ENCODE data around the gene FIBCD1. TPM values are rescaled to one million over a fixed set of nuclear protein-coding genes. Genes with fewer than 3 reads are reported as not detected.

Gene FIBCD1
- 0.22 and 1.3 TPM in 2 replicates for total RNA-seq (2012; rRNA removed)

GRCh38 chr9:130938652-130939404, at the start of gene FIBCD1:
Gene FIBCD1, minus strand, starts transcription at chr9:130939247. Its CDS starts 640 bp downstream, at chr9:130938607.
- Histone ChIP-seq H3K36me3 (ENCODE audit: insufficient read depth, low read length) (no peaks in the 10 kb centered on the region), H3K9ac (ENCODE audit: low read depth, low read length) (peak within 1 kb of the TSS; percentile 51), H3K27me3 (ENCODE audit: control insufficient read depth, insufficient read depth, low read length) (peaks cover 55% of the 10 kb centered on the region), H3K4me1 (ENCODE audit: control insufficient read depth, insufficient read depth, low read length) (peaks cover 23% of the 10 kb centered on the region), H3K4me2 (ENCODE audit: low read length) (peak within 1 kb of the TSS; percentile 95), H3K9me3 (replicated peaks; ENCODE audit: low read length) (no peaks in the 10 kb centered on the region), H3K4me3 (ENCODE audit: low read length) (peak within 1 kb of the TSS; percentile 72)

DNA sequence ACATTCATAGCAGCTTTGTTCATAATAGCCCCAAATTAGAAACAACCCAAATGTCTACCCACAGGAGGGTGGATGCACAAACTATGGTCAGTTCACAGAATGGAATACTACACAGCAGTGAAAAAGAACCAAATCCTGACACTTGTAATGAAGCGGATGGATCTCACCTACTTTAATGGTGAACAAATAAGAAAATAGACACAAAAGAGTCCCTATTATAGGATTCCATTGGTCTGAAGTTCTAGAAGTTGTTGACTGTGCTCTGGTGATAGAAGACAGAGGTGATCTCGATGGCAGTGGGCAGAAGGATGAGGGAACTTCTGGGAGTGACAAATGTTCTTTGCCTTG, 49.3 kb upstream of the FIBCD1 start:
- no peaks in the 10 kb centered on the region for H3K9me3 ChIP-seq (replicated peaks; ENCODE audit: low read length)
- no peaks in the 10 kb centered on the region for H3K4me1 ChIP-seq (ENCODE audit: control insufficient read depth, insufficient read depth, low read length)
- no peaks in the 10 kb centered on the region for H3K36me3 ChIP-seq (ENCODE audit: insufficient read depth, low read length)
- H3K9ac ChIP-seq (ENCODE audit: low read depth, low read length) = no peak overlapping the region
- no peak overlapping the region for H3K4me2 ChIP-seq (ENCODE audit: low read length)
- H3K4me3 ChIP-seq (ENCODE audit: low read length) = no peak overlapping the region
- H3K27me3 ChIP-seq (ENCODE audit: control insufficient read depth, insufficient read depth, low read length) = peaks cover 74% of the 10 kb centered on the region

- Histone ChIP-seq H3K4me2 (ENCODE audit: low read length) (no peak overlapping the region), H3K27me3 (ENCODE audit: control insufficient read depth, insufficient read depth, low read length) (peaks cover 76% of the 10 kb centered on the region), H3K4me1 (ENCODE audit: control insufficient read depth, insufficient read depth, low read length) (no peaks in the 10 kb centered on the region), H3K9me3 (replicated peaks; ENCODE audit: low read length) (no peaks in the 10 kb centered on the region), H3K9ac (ENCODE audit: low read depth, low read length) (no peak overlapping the region), H3K36me3 (ENCODE audit: insufficient read depth, low read length) (no peaks in the 10 kb centered on the region), H3K4me3 (ENCODE audit: low read length) (no peak overlapping the region)
Observed at GRCh38 chr9:130987738-130988399, 48.8 kb upstream of the FIBCD1 start.

DNA sequence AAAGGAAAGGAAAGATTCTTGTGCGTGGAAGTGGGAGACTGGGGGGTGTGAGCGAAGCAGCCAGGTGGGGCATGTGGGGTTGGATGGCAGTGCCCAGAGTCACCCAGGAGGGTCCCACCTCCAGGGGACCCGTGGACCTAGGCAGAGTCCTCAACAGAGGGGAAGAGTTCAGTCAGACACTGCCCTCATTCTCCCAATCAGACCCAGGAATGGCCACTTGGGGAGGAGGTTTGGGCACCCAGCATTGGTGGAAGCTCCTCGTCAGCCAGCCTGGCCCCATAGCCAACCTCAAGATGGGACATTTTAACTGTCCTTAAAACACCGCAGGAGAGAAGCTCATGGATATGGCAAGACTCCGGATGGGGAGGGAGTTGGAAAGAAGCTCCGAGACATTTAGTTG, 48.0 kb upstream of the FIBCD1 start:
- Histone ChIP-seq H3K36me3 (ENCODE audit: insufficient read depth, low read length) (no peaks in the 10 kb centered on the region), H3K27me3 (ENCODE audit: control insufficient read depth, insufficient read depth, low read length) (peaks cover 75% of the 10 kb centered on the region), H3K9me3 (replicated peaks; ENCODE audit: low read length) (no peaks in the 10 kb centered on the region), H3K4me1 (ENCODE audit: control insufficient read depth, insufficient read depth, low read length) (no peaks in the 10 kb centered on the region), H3K9ac (ENCODE audit: low read depth, low read length) (no peak overlapping the region), H3K4me3 (ENCODE audit: low read length) (no peak overlapping the region), H3K4me2 (ENCODE audit: low read length) (no peak overlapping the region)

DNA sequence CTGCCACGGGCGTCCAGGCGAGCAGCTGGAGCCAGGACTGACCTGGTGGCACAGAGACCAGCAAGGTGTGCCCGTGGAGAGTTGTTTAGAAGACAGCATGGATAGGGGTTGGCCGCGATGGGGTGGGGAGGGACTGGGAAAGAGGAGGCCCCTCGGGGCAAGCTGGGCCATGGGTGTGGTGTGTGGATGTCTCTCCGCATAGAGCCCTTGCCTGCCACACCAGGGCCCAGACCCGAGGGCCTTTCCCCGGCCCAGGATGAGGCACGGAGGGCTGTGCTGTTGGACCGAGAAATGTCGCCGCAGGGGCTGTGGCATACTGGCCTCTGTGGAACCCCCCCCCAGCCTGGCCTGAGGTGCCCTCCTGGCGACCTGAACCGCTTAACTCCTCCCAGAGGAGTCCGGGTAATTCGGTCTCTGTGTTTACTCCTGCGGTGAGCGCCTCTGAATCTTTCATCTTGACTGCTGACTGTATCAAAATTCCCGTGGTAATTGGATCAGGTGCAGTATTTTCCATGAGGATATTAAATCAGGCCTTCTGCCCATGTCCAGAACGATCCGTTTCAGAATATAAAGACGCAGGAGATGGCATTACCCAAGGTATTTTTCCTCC, 47.4 kb upstream of the FIBCD1 start:
- Histone ChIP-seq H3K27me3 (ENCODE audit: control insufficient read depth, insufficient read depth, low read length) (peaks cover 75% of the 10 kb centered on the region), H3K4me2 (ENCODE audit: low read length) (no peak overlapping the region), H3K9me3 (replicated peaks; ENCODE audit: low read length) (no peaks in the 10 kb centered on the region), H3K4me3 (ENCODE audit: low read length) (no peak overlapping the region), H3K36me3 (ENCODE audit: insufficient read depth, low read length) (no peaks in the 10 kb centered on the region), H3K4me1 (ENCODE audit: control insufficient read depth, insufficient read depth, low read length) (no peaks in the 10 kb centered on the region), H3K9ac (ENCODE audit: low read depth, low read length) (no peak overlapping the region)

GRCh38 chr9:130985606-130986162, 46.6 kb upstream of the FIBCD1 start:
- Histone ChIP-seq H3K36me3 (ENCODE audit: insufficient read depth, low read length) (no peaks in the 10 kb centered on the region), H3K9ac (ENCODE audit: low read depth, low read length) (no peak overlapping the region), H3K27me3 (ENCODE audit: control insufficient read depth, insufficient read depth, low read length) (peaks cover 74% of the 10 kb centered on the region), H3K4me1 (ENCODE audit: control insufficient read depth, insufficient read depth, low read length) (no peaks in the 10 kb centered on the region), H3K9me3 (replicated peaks; ENCODE audit: low read length) (no peaks in the 10 kb centered on the region), H3K4me2 (ENCODE audit: low read length) (no peak overlapping the region), H3K4me3 (ENCODE audit: low read length) (no peak overlapping the region)

- Histone ChIP-seq H3K9ac (ENCODE audit: low read depth, low read length) (no peak overlapping the region), H3K4me1 (ENCODE audit: control insufficient read depth, insufficient read depth, low read length) (no peaks in the 10 kb centered on the region), H3K4me2 (ENCODE audit: low read length) (no peak overlapping the region), H3K27me3 (ENCODE audit: control insufficient read depth, insufficient read depth, low read length) (peaks cover 74% of the 10 kb centered on the region), H3K4me3 (ENCODE audit: low read length) (no peak overlapping the region), H3K9me3 (replicated peaks; ENCODE audit: low read length) (no peaks in the 10 kb centered on the region), H3K36me3 (ENCODE audit: insufficient read depth, low read length) (no peaks in the 10 kb centered on the region)
Observed at GRCh38 chr9:130985029-130985428, 46.0 kb upstream of the FIBCD1 start.

DNA sequence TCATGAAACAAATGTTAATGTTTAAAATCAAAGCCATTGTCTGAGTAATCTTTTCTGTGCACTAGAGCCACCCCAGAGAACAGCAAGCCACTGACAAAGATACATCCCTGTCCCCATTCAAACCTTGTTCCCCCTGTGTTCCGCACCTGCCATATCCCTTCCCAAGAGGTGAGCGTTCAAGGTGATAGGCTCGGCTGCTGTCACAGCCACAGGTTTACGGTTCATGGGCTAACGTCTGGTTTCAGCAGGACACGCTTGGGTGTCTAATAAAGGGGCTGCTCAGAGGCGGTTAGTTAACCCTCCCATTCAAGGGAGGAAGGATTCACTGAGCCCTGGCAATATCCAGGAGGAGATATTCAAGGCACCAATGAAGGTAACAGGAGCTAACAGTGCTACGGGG, 45.5 kb upstream of the FIBCD1 start:
- H3K4me1 ChIP-seq (ENCODE audit: control insufficient read depth, insufficient read depth, low read length) = no peaks in the 10 kb centered on the region
- no peak overlapping the region for H3K4me2 ChIP-seq (ENCODE audit: low read length)
- no peak overlapping the region for H3K4me3 ChIP-seq (ENCODE audit: low read length)
- H3K9me3 ChIP-seq (replicated peaks; ENCODE audit: low read length) = no peaks in the 10 kb centered on the region
- peaks cover 74% of the 10 kb centered on the region for H3K27me3 ChIP-seq (ENCODE audit: control insufficient read depth, insufficient read depth, low read length)
- no peaks in the 10 kb centered on the region for H3K36me3 ChIP-seq (ENCODE audit: insufficient read depth, low read length)
- H3K9ac ChIP-seq (ENCODE audit: low read depth, low read length) = no peak overlapping the region

DNA sequence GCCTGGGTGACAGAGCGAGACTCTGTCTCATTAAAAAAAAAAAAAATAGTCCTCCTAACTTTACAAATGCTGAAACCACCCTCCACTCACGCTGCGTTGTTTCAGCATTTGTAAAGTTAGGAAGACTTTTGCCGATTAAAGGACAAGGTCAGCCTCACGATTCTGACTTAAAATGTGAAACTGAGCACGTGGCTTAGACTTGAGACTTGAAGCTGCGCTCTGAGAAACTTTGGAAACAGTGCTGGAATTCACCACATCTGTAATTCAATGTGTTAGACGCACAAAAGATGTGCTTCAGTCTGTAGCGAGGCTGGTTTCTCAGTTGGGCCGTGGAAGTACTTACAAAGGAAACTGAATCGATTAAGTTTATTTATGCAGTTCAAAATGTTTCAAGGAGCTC, 44.9 kb upstream of the FIBCD1 start:
- no peak overlapping the region for H3K9ac ChIP-seq (ENCODE audit: low read depth, low read length)
- H3K4me2 ChIP-seq (ENCODE audit: low read length) = no peak overlapping the region
- no peaks in the 10 kb centered on the region for H3K36me3 ChIP-seq (ENCODE audit: insufficient read depth, low read length)
- H3K4me3 ChIP-seq (ENCODE audit: low read length) = no peak overlapping the region
- no peaks in the 10 kb centered on the region for H3K9me3 ChIP-seq (replicated peaks; ENCODE audit: low read length)
- no peaks in the 10 kb centered on the region for H3K4me1 ChIP-seq (ENCODE audit: control insufficient read depth, insufficient read depth, low read length)
- H3K27me3 ChIP-seq (ENCODE audit: control insufficient read depth, insufficient read depth, low read length) = peaks cover 72% of the 10 kb centered on the region

- Histone ChIP-seq H3K4me2 (ENCODE audit: low read length) (no peak overlapping the region), H3K4me3 (ENCODE audit: low read length) (no peak overlapping the region), H3K36me3 (ENCODE audit: insufficient read depth, low read length) (no peaks in the 10 kb centered on the region), H3K4me1 (ENCODE audit: control insufficient read depth, insufficient read depth, low read length) (no peaks in the 10 kb centered on the region), H3K27me3 (ENCODE audit: control insufficient read depth, insufficient read depth, low read length) (peaks cover 69% of the 10 kb centered on the region), H3K9ac (ENCODE audit: low read depth, low read length) (no peak overlapping the region), H3K9me3 (replicated peaks; ENCODE audit: low read length) (no peaks in the 10 kb centered on the region)
Observed at GRCh38 chr9:130983359-130983670, 44.3 kb upstream of the FIBCD1 start.

DNA sequence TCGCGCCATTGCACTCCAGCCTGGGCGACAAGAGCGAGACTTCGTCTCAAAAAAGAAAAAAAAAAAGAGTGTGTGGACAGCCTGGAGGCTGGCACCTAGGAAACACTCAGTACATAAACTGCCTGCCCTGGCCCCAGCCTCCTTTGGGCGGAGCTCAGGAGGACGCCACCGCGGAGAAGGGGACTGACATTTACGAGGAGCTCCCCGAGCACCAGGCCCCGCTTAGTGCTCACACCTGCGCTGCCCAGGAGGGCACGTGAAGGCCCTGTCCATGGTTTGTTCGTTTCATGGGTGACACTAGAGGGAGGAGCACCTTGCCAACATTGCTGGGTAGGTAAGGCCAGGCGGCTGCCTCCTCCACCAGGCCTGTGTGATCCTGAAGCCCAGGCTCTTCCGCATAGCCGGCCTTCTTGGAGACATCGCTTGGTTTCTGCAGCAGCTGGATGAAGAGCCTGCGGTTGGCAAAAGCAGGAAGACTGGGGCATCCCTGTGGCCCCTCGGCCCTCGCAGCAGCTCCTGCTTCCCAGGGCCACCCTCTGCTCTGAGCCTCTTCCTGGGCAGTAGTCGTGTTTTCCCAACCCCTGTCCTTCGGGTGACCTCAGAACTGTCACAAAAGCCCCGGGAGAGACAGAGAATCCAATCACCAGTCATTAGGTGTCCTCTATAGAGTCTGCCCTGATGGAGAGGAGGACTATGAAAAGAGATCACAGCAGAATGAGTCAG, 43.8 kb upstream of the FIBCD1 start:
- no peaks in the 10 kb centered on the region for H3K36me3 ChIP-seq (ENCODE audit: insufficient read depth, low read length)
- H3K4me3 ChIP-seq (ENCODE audit: low read length) = no peak overlapping the region
- no peaks in the 10 kb centered on the region for H3K4me1 ChIP-seq (ENCODE audit: control insufficient read depth, insufficient read depth, low read length)
- H3K9me3 ChIP-seq (replicated peaks; ENCODE audit: low read length) = no peaks in the 10 kb centered on the region
- H3K9ac ChIP-seq (ENCODE audit: low read depth, low read length) = no peak overlapping the region
- no peak overlapping the region for H3K4me2 ChIP-seq (ENCODE audit: low read length)
- peaks cover 66% of the 10 kb centered on the region for H3K27me3 ChIP-seq (ENCODE audit: control insufficient read depth, insufficient read depth, low read length)
